Ishikawa (cell line): ENCODE data around the gene TMEM267.

Experiments
- CEBPB ChIP-seq: IDR thresholded peaks from 2 replicates; pipeline ENCODE4 v1.6.1; 2012
- CREB1 ChIP-seq: IDR thresholded peaks from 2 replicates; pipeline ENCODE4 v1.6.1; 2012; ENCODE audit warnings: low read depth
- EGR1 ChIP-seq: IDR thresholded peaks from 2 replicates; pipeline ENCODE4 v1.6.1; 2012
- EP300 ChIP-seq: IDR thresholded peaks from 2 replicates; pipeline ENCODE4 v1.6.1; 2012; ENCODE audit warnings: borderline replicate concordance
- FOXM1 ChIP-seq: IDR thresholded peaks from 2 replicates; pipeline ENCODE4 v1.6.1; 2012; ENCODE audit warnings: low read depth, borderline replicate concordance
- RAD21 ChIP-seq: IDR thresholded peaks from 2 replicates; pipeline ENCODE4 v1.6.1; 2012; ENCODE audit warnings: low read depth
- TAF1 ChIP-seq: IDR thresholded peaks from 2 replicates; pipeline ENCODE4 v1.6.1; 2012; ENCODE audit warnings: low read depth, mild to moderate bottlenecking
- TEAD4 ChIP-seq: IDR thresholded peaks from 2 replicates; pipeline ENCODE4 v1.6.1; 2012
- YY1 ChIP-seq: IDR thresholded peaks from 2 replicates; pipeline ENCODE4 v1.6.1; 2012; ENCODE audit warnings: low read depth
- ZBTB7A ChIP-seq: IDR thresholded peaks from 2 replicates; pipeline ENCODE4 v1.6.1; 2012; ENCODE audit warnings: low read depth
- TF ChIP-seq, protein P1 (sequence below): IDR thresholded peaks from 2 replicates; pipeline ENCODE4 v1.6.1; 2012; ENCODE audit warnings: low read depth, mild to moderate bottlenecking
- TF ChIP-seq, protein P2 (sequence below): IDR thresholded peaks from 2 replicates; pipeline ENCODE4 v1.6.1; 2012

DNA sequence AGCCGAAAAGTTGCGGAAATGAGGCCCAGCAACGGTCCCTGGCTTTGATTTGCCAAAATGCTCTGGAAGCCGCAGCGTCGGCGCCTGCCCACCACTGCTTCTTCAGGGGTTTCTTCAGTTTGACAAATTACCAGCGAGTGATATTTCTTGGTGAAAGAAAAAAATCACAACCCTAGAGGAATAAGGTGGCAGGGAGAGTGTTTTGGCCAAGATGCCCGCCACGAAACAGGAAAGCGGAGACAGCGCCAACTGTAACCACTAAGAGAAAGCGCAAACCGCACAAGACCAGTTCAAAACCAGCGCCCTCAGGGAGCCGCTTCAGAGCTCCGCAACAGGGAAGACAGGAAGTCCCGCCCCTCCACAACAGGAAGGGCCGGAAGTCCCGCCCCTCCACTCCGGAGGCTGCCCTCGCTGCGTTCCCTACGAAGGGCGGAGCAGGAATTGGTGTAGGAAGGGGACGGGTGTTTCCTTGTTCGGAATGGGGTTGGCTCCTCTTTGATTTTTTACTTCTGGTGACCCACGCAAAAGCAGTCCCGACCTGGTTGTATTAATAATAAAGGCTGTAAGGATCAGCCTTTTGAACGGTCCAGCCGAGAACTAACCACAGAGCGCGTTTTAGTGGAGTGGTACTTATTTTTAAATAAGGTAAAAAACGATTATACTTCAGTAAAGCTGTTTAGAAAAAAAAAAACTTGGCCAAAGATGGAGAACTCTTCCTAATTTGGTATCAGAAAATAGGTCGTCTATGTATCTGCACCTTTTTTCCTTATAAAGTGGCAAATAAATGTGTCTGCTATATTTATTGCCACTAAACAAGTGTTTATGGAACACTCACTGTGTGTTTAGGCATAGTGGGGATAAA lies 31.4 kb upstream of the TMEM267 start, which contains the start of gene C5orf34:
- TF ChIP-seq, protein P1, sequence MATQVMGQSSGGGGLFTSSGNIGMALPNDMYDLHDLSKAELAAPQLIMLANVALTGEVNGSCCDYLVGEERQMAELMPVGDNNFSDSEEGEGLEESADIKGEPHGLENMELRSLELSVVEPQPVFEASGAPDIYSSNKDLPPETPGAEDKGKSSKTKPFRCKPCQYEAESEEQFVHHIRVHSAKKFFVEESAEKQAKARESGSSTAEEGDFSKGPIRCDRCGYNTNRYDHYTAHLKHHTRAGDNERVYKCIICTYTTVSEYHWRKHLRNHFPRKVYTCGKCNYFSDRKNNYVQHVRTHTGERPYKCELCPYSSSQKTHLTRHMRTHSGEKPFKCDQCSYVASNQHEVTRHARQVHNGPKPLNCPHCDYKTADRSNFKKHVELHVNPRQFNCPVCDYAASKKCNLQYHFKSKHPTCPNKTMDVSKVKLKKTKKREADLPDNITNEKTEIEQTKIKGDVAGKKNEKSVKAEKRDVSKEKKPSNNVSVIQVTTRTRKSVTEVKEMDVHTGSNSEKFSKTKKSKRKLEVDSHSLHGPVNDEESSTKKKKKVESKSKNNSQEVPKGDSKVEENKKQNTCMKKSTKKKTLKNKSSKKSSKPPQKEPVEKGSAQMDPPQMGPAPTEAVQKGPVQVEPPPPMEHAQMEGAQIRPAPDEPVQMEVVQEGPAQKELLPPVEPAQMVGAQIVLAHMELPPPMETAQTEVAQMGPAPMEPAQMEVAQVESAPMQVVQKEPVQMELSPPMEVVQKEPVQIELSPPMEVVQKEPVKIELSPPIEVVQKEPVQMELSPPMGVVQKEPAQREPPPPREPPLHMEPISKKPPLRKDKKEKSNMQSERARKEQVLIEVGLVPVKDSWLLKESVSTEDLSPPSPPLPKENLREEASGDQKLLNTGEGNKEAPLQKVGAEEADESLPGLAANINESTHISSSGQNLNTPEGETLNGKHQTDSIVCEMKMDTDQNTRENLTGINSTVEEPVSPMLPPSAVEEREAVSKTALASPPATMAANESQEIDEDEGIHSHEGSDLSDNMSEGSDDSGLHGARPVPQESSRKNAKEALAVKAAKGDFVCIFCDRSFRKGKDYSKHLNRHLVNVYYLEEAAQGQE, result no peak
- no peak for TF ChIP-seq EP300
- no peak; the same call in 1 of the 2 replicates for TF ChIP-seq CREB1
- no peak for TF ChIP-seq RAD21
- TF ChIP-seq TAF1, result peak; percentile 88
- no peak for TF ChIP-seq CEBPB
- no peak for TF ChIP-seq YY1
- TF ChIP-seq, protein P2, sequence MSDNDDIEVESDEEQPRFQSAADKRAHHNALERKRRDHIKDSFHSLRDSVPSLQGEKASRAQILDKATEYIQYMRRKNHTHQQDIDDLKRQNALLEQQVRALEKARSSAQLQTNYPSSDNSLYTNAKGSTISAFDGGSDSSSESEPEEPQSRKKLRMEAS, result peak; percentile 65; the same call in 1 of the 2 replicates
- TF ChIP-seq ZBTB7A, result no peak
- TF ChIP-seq EGR1, result no peak
- no peak for TF ChIP-seq TEAD4
- no peak for TF ChIP-seq FOXM1
